ENCODE data around the gene ARCN1.

DNA sequence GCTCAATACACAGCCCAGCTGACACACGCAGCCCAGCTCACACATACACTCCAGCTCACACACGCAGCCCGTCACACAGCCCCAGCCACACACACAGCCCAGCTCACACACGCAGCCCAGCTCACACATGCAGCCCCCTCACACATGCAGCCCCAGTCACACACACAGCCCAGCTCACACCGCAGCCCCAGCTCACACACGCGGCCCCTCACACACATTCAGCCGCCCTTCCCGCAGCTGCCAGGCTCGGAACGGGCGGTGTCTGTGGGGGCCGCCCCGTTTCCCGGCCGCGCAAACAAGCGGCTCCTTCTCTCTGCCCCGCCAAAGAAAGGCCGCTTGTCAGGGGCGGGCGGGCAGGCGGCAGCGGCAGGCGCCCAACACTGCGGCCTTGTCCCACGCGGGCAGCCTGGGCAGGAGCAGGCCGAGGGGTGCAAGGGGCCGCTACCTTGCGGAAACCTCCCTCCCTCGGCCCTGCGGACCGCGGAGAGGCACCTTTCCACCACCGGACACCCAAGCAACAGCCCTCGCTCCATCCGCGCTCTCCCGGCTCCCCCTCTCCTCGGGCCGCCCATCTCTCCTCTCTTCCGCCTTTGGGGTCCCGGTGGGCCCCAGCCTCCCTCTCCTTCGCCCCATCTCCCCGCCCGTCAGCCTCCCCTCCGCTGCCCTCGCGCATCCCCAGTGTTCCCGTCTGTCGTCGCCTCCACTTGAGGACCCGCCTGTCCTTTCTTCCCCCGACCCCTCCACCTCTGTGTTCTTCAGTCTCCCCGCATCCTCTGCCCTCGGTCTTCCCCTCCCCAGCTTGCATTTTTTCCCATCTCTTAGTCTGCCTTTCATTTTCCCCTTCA, 37.4 kb downstream of the ARCN1 start:
- TF ChIP-seq, protein P1, sequence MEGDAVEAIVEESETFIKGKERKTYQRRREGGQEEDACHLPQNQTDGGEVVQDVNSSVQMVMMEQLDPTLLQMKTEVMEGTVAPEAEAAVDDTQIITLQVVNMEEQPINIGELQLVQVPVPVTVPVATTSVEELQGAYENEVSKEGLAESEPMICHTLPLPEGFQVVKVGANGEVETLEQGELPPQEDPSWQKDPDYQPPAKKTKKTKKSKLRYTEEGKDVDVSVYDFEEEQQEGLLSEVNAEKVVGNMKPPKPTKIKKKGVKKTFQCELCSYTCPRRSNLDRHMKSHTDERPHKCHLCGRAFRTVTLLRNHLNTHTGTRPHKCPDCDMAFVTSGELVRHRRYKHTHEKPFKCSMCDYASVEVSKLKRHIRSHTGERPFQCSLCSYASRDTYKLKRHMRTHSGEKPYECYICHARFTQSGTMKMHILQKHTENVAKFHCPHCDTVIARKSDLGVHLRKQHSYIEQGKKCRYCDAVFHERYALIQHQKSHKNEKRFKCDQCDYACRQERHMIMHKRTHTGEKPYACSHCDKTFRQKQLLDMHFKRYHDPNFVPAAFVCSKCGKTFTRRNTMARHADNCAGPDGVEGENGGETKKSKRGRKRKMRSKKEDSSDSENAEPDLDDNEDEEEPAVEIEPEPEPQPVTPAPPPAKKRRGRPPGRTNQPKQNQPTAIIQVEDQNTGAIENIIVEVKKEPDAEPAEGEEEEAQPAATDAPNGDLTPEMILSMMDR (IDR thresholded peaks at IDR 0.05), result no peak
- peak in 1 of 4 donors; percentile 16 for TF ChIP-seq POLR2A (IDR thresholded peaks at IDR 0.05)
- TF ChIP-seq POLR2AphosphoS5 (IDR thresholded peaks at IDR 0.05), result peak in 1 of 2 donors; percentile 15

All from upper lobe of left lung (tissue), 4 donors.